ENCODE data around the gene ZNF609. TPM values are rescaled to one million over a fixed set of nuclear protein-coding genes. Genes with fewer than 3 reads are reported as not detected.

The ZNF609 gene
- total RNA-seq, 1 donor from 2014 or later: 80.5 TPM

DNA sequence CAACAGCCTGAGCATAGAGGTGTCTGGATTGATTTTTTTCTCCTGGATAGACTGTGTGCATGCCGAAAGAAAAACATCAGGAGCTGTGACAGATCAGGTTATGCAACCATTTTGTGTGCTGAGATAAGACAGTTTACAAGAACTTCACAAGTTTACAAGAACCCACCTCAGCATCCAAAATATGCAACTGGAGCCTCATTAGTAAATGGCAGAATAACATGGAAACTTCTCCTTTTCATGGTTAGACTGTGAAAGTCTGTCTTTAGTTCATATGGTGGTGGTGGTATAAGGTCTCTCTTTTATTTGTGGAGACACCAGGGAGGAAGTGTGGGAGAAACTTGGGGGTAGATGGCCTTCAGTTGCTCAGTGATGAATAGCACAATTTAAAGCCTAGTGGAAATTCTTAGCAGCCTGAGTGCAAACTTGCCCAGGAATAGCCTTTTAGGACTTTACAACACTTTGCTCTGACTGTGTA lies 3.7 kb upstream of the ZNF609 start:
- H3K36me3 Mint-ChIP-seq (ENCODE audit: unreplicated experiment): no peaks in the 10 kb centered on the region
- H3K4me3 Mint-ChIP-seq (ENCODE audit: unreplicated experiment): no peak overlapping the region
- peaks cover 45% of the 10 kb centered on the region for H3K4me1 Mint-ChIP-seq (ENCODE audit: low read depth, unreplicated experiment)
- H3K9me3 Mint-ChIP-seq (ENCODE audit: unreplicated experiment): peaks cover 10% of the 10 kb centered on the region
- peaks cover 10% of the 10 kb centered on the region for H3K27me3 Mint-ChIP-seq (ENCODE audit: unreplicated experiment)
- H3K27ac Mint-ChIP-seq (ENCODE audit: unreplicated experiment): no peak overlapping the region
- TF ChIP-seq, protein P1, sequence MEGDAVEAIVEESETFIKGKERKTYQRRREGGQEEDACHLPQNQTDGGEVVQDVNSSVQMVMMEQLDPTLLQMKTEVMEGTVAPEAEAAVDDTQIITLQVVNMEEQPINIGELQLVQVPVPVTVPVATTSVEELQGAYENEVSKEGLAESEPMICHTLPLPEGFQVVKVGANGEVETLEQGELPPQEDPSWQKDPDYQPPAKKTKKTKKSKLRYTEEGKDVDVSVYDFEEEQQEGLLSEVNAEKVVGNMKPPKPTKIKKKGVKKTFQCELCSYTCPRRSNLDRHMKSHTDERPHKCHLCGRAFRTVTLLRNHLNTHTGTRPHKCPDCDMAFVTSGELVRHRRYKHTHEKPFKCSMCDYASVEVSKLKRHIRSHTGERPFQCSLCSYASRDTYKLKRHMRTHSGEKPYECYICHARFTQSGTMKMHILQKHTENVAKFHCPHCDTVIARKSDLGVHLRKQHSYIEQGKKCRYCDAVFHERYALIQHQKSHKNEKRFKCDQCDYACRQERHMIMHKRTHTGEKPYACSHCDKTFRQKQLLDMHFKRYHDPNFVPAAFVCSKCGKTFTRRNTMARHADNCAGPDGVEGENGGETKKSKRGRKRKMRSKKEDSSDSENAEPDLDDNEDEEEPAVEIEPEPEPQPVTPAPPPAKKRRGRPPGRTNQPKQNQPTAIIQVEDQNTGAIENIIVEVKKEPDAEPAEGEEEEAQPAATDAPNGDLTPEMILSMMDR (IDR thresholded peaks at IDR 0.05; ENCODE audit: partially characterized antibody, unreplicated experiment): no peak
- DNase-seq: no peak

DNA sequence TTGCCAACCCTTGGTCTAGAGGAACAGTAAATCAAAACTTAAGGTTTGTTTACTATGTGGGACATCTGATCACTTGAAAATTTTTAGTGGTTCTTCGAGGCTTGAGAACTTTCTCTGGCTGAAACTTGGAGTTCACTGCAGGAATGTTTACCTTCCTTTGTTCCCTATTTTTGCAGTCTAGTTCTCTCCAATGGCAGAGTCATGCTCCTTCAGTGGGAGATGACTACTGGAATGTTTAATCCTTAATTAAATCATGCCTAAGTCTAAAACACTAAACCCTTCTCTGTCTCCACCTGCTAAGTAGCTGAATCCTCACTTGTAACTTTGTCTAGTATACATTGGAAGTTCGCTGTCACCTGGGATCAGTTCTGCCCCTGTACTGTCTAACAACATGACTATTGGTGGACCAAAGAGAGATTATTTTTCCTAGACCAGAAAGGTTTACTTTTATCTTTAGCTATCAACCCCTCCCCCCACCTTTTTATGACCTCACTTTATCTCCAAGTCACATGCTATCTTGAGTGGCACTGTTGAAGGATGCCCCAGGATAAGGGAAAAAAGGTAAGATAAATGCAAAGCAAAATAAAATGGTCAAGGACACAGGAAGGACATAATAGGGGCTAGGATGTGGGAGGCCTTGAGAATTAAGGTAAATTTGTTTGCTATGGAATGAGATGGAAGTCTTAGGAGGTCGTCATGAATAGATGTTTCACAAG lies 1.2 kb upstream of the ZNF609 start:
- H3K4me3 Mint-ChIP-seq (ENCODE audit: unreplicated experiment): peak overlapping the region; percentile 87
- DNase-seq: no peak
- TF ChIP-seq, protein P1 (IDR thresholded peaks at IDR 0.05; ENCODE audit: partially characterized antibody, unreplicated experiment): no peak
- H3K9me3 Mint-ChIP-seq (ENCODE audit: unreplicated experiment): peaks cover 11% of the 10 kb centered on the region
- H3K4me1 Mint-ChIP-seq (ENCODE audit: low read depth, unreplicated experiment): peaks cover 39% of the 10 kb centered on the region
- peaks cover 10% of the 10 kb centered on the region for H3K27me3 Mint-ChIP-seq (ENCODE audit: unreplicated experiment)
- H3K36me3 Mint-ChIP-seq (ENCODE audit: unreplicated experiment): no peaks in the 10 kb centered on the region
- peak overlapping the region; percentile 91 for H3K27ac Mint-ChIP-seq (ENCODE audit: unreplicated experiment)

DNA sequence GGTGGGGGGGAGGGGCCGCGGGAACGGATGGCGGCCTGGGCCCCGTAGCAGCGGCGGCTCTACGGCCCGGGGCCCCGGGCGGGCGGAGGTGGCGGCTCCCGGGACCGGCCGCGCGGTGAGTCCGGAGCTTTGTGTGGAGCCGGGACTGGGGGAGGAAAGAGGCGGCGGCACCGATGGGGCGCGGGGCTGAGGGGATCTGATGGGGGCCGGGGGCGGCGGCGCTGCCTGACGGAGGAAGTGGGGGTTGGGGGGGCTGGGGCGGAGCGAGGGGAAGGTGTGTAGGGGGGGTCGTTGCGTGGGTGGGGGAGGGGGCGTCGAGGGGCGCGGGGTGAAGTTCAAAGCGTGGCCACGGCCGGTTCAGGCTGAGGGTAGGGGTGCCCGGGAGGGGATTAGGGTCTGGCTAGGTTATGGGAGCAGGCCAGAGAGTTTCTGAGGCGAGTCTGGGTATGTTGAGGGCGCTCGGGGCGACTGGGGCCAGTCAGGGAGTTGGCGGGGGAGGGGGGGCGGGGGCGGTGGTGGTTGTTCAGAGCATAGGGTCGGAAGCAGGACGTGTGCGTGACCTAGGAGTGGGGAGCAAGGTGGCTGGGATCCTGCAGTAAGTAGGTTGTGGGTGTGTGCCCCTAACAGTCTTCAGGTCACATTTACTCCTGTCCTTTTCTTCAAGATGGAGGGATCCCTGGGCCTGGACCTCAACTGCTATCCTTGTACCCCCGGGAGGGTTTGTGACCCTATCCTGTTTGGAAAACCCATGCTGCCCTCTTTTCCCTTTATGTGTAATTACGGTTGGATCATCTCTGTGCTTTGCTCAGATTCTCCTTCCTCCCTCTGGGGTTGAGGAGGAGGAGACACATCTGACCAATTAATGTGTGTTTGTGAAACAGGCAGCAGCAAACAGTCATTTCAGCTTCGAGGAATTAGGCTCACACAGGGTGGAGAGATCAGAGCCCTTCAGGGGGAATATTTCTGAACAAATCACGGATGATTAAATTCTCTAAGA lies 644 bp downstream of the ZNF609 start:
- Mint-ChIP-seq H3K4me1 (ENCODE audit: low read depth, unreplicated experiment) (peaks cover 37% of the 10 kb centered on the region), H3K36me3 (ENCODE audit: unreplicated experiment) (no peaks in the 10 kb centered on the region), H3K27ac (ENCODE audit: unreplicated experiment) (peak overlapping the region; percentile 97), H3K27me3 (ENCODE audit: unreplicated experiment) (peaks cover 10% of the 10 kb centered on the region), H3K4me3 (ENCODE audit: unreplicated experiment) (peak overlapping the region; percentile 94), H3K9me3 (ENCODE audit: unreplicated experiment) (peaks cover 11% of the 10 kb centered on the region)
- TF ChIP-seq, protein P1 (IDR thresholded peaks at IDR 0.05; ENCODE audit: partially characterized antibody, unreplicated experiment): no peak
- peak; percentile 46 for DNase-seq

DNA sequence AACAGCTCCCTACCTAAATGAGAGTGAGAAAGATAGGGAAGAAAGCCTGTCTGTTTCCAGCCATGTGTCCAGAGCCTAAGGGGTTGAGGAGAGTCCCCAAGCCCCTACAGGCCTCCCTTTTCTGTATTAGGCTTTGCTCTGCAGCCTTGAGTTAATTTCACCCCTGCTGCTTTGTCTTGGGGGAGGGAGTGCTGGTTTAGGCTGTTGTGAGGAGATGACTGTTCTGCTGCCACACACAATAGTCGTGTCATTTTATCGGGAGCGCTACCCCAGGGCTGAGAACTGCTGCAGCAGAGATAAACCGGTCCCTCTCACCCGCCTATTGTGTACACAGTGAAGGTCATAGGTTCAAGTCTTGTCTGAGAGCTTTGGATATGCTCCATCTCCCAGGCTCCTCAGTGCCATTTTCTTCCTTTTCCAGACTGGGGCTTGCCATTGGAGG lies 1.4 kb downstream of the ZNF609 start:
- DNase-seq: peak; percentile 32
- peaks cover 36% of the 10 kb centered on the region for H3K4me1 Mint-ChIP-seq (ENCODE audit: low read depth, unreplicated experiment)

More for the DNA sequence above, 1.4 kb downstream of the ZNF609 start:
- Mint-ChIP-seq H3K4me3 (ENCODE audit: unreplicated experiment) (peak overlapping the region; percentile 94), H3K36me3 (ENCODE audit: unreplicated experiment) (no peaks in the 10 kb centered on the region), H3K9me3 (ENCODE audit: unreplicated experiment) (peaks cover 11% of the 10 kb centered on the region), H3K27me3 (ENCODE audit: unreplicated experiment) (peaks cover 10% of the 10 kb centered on the region), H3K27ac (ENCODE audit: unreplicated experiment) (peak overlapping the region; percentile 97)
- TF ChIP-seq, protein P1 (IDR thresholded peaks at IDR 0.05; ENCODE audit: partially characterized antibody, unreplicated experiment): no peak

Measured in glutamatergic neuron (in vitro differentiated cells).